ENCODE data around the gene ANGPTL3. TPM values are rescaled to one million over a fixed set of nuclear protein-coding genes. Genes with fewer than 3 reads are reported as not detected.
"Not testable (repeated sequence)": the region's sequence is repeated elsewhere in the genome, so short reads cannot be mapped to it uniquely, and the experiment has no call there.

The ANGPTL3 gene
- total and polyA plus RNA-seq, 10 donors = not detected

DNA sequence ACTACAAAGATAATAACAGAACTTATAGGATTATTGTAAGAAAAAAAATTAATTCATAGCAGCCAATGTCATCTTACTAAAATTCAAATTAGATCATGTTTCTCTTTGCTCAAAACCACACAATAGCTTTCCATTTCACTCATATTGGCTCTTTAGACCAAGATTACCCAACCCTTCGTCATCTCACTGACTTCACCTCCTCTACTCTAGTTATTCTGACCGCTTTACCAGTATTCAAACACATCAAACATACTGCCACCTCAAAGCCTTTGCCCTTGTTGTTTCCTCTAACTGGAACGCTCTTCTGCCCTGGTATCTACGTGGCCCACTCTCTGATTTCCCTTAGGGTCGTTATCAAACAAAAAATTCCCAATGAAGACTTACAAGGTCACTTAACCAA, 1.7 kb downstream of the ANGPTL3 start:
- H3K9me3 ChIP-seq = no peaks in the 10 kb centered on the region
- H3K27me3 ChIP-seq (replicated peaks in 1 of 7) = no peaks in the 10 kb centered on the region
- H3K4me1 ChIP-seq = no peaks in the 10 kb centered on the region
- TF ChIP-seq, protein P1, sequence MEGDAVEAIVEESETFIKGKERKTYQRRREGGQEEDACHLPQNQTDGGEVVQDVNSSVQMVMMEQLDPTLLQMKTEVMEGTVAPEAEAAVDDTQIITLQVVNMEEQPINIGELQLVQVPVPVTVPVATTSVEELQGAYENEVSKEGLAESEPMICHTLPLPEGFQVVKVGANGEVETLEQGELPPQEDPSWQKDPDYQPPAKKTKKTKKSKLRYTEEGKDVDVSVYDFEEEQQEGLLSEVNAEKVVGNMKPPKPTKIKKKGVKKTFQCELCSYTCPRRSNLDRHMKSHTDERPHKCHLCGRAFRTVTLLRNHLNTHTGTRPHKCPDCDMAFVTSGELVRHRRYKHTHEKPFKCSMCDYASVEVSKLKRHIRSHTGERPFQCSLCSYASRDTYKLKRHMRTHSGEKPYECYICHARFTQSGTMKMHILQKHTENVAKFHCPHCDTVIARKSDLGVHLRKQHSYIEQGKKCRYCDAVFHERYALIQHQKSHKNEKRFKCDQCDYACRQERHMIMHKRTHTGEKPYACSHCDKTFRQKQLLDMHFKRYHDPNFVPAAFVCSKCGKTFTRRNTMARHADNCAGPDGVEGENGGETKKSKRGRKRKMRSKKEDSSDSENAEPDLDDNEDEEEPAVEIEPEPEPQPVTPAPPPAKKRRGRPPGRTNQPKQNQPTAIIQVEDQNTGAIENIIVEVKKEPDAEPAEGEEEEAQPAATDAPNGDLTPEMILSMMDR (IDR thresholded peaks at IDR 0.05 in 8 of 11, conservative IDR thresholded peaks at IDR 0.05 in 3 of 11) = no peak
- TF ChIP-seq POLR2AphosphoS5 (IDR thresholded peaks at IDR 0.05) (no peak), POLR2A (IDR thresholded peaks at IDR 0.05) (no peak)
- intact Hi-C loops (cut with DNase I; ENCODE audit: low total_unique reads) = no loop called here
- WGBS, 5 donors = 75 to 86% (median 78%) methylated on average over 5 of the region's 5 CpGs
- no peak for DNase-seq
- no peaks in the 10 kb centered on the region for H3K36me3 ChIP-seq
- no peak overlapping the region for H3K27ac ChIP-seq
- no peak overlapping the region for H3K4me3 ChIP-seq

DNA sequence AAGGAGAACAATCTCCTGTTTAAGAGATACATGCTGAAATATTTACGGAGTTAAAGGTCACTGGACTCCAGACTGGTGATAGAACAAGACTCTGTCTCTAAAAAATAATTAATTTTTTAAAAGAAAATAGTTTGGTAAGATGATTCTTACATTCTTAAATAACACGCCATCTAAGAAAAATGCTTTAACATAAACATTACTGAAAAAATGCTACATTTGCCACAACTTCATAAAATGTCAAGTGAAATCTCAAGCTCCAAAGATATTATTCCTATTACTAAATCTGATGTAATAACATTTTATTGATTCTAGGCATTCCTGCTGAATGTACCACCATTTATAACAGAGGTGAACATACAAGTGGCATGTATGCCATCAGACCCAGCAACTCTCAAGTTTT, 4.1 kb downstream of the ANGPTL3 start:
- H3K27me3 ChIP-seq (replicated peaks in 1 of 7) = no peaks in the 10 kb centered on the region
- no peak for DNase-seq
- no peaks in the 10 kb centered on the region for H3K36me3 ChIP-seq
- H3K4me1 ChIP-seq = no peaks in the 10 kb centered on the region
- no peak overlapping the region for H3K27ac ChIP-seq
- TF ChIP-seq POLR2A (IDR thresholded peaks at IDR 0.05) = no peak
- TF ChIP-seq, protein P1 (IDR thresholded peaks at IDR 0.05 in 8 of 11, conservative IDR thresholded peaks at IDR 0.05 in 3 of 11) = no peak
- TF ChIP-seq POLR2AphosphoS5 (IDR thresholded peaks at IDR 0.05) = no peak
- WGBS, 5 donors = 91 to 97% (median 95%) methylated on average over 2 of the region's 2 CpGs
- intact Hi-C loops (cut with DNase I; ENCODE audit: low total_unique reads) = no loop called here
- H3K9me3 ChIP-seq = no peaks in the 10 kb centered on the region
- no peak overlapping the region for H3K4me3 ChIP-seq

DNA sequence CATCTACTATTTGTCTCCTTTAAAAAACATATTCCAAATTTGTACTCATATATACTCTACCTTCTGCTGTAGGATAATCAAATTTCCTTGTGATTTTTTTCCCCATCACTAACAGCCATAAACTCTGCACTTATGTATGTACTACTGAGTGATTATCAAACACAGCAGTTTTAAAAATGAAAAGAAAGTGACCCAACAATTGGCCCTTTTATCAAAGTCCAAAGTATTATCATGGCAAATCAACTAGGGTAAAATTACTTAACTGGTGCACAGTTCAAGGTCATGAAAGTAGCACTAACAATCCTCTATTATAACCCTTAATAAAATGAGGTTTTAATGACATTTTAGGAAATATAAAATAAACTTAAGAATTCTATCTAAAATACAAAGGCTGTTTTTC, 11.6 kb downstream of the ANGPTL3 start:
- H3K27me3 ChIP-seq (replicated peaks in 1 of 7) = no peaks in the 10 kb centered on the region
- peaks cover 0 to 5% (median 0%) of the 10 kb centered on the region in 6 donors for H3K36me3 ChIP-seq
- intact Hi-C loops (cut with DNase I; ENCODE audit: low total_unique reads) = no loop called here
- H3K9me3 ChIP-seq = peaks cover 0 to 3% (median 0%) of the 10 kb centered on the region in 8 donors
- TF ChIP-seq, protein P1 (IDR thresholded peaks at IDR 0.05 in 8 of 11, conservative IDR thresholded peaks at IDR 0.05 in 3 of 11) = no peak
- TF ChIP-seq POLR2AphosphoS5 (IDR thresholded peaks at IDR 0.05) = no peak
- TF ChIP-seq POLR2A (IDR thresholded peaks at IDR 0.05) = no peak
- no peak overlapping the region for H3K27ac ChIP-seq
- DNase-seq = no peak
- no peak overlapping the region for H3K4me3 ChIP-seq
- peaks cover 0 to 13% (median 0%) of the 10 kb centered on the region in 6 donors for H3K4me1 ChIP-seq

DNA sequence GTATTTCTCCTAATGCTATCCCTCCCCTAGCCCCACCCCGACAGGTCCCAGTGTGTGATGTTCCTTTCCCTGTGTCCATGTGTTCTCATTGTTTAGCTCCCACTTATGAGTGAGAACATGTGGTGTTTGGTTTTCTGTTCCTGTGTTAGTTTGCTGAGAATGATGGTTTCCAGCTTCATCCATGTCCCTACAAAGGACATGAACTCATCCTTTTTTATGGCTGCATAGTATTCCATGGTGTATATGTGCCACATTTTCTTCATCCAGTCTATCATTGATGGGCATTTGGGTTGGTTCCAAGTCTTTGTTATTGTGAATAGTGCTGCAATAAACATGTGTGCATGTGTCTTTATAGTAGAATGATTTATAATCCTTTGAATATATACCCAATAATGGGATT, 13.3 kb downstream of the ANGPTL3 start:
- WGBS, 5 donors = 90 to 100% (median 100%) methylated on average over 1 of the region's 1 CpG
- H3K27ac ChIP-seq; H3K36me3 ChIP-seq; H3K9me3 ChIP-seq; intact Hi-C loops (cut with DNase I; ENCODE audit: low total_unique reads); H3K27me3 ChIP-seq (replicated peaks in 1 of 7); DNase-seq; H3K4me3 ChIP-seq: not testable (repeated sequence)
- H3K4me1 ChIP-seq = peaks cover 0 to 14% (median 0%) of the 10 kb centered on the region in 6 donors

DNA sequence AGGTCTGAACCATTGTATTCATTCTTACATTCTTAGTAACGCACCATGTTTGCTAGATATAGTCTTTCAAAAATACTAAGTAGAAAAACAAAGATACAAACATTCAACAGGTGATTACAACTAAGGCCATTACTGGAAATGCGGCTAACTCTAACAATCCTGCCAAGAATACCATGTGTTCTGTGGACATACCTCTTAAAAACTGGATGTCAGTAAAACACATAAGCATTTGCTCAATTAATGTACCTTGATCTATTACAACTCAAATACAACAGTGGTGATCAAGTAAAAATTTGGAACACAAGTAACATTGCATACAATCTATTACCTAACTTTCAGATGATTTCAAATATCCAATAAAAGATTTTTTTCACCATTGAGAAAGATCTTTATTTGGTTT, 15.4 kb downstream of the ANGPTL3 start:
- no peak for DNase-seq
- 95 to 99% (median 97%) methylated on average over 2 of the region's 2 CpGs for WGBS, 5 donors

More for the DNA sequence above, 15.4 kb downstream of the ANGPTL3 start:
- Histone ChIP-seq H3K4me3 (no peak overlapping the region), H3K4me1 (peaks cover 0 to 14% (median 0%) of the 10 kb centered on the region in 6 donors), H3K27ac (no peak overlapping the region), H3K27me3 (replicated peaks in 1 of 7) (no peaks in the 10 kb centered on the region), H3K36me3 (peaks cover 0 to 5% (median under 1%) of the 10 kb centered on the region in 6 donors), H3K9me3 (peaks cover 0 to 3% (median 0%) of the 10 kb centered on the region in 8 donors)
- intact Hi-C loops (cut with DNase I; ENCODE audit: low total_unique reads) = no loop called here
- TF ChIP-seq POLR2A (IDR thresholded peaks at IDR 0.05) (no peak), POLR2AphosphoS5 (IDR thresholded peaks at IDR 0.05) (no peak)
- TF ChIP-seq, protein P1 (IDR thresholded peaks at IDR 0.05 in 8 of 11, conservative IDR thresholded peaks at IDR 0.05 in 3 of 11) = no peak

All from spleen (tissue), 11 donors.